Trophoblast cell (in vitro differentiated cells and primary cell): Measurements from ENCODE around the gene HAUS7.

Experiments used
- DNase-seq, 2 donors: peaks; one replicate each; pipeline ENCODE4 v3.0.0-alpha.2; 2016
- H2AFZ ChIP-seq: 2 replicates; pipeline ENCODE4 v1.6.1; 2013; ENCODE audit warnings: low read length, moderate library complexity, mild to moderate bottlenecking; ENCODE audit not compliant: insufficient read depth, poor library complexity
- H2AK5ac ChIP-seq: 2 replicates; pipeline ENCODE4 v1.6.1; 2013; ENCODE audit warnings: mild to moderate bottlenecking, low read length
- H2BK120ac ChIP-seq: 2 replicates; pipeline ENCODE4 v1.6.1; 2013; ENCODE audit warnings: low read length, mild to moderate bottlenecking, moderate library complexity; ENCODE audit not compliant: insufficient read depth, poor library complexity
- H2BK12ac ChIP-seq: 2 replicates; pipeline ENCODE4 v1.6.1; 2013; ENCODE audit warnings: mild to moderate bottlenecking, low read length, moderate library complexity
- H2BK5ac ChIP-seq: 2 replicates; pipeline ENCODE4 v1.6.1; 2013; ENCODE audit warnings: low read length, low read depth, moderate library complexity, mild to moderate bottlenecking; ENCODE audit not compliant: poor library complexity
- H3K14ac ChIP-seq: 2 replicates; pipeline ENCODE4 v1.6.1; 2013; ENCODE audit warnings: mild to moderate bottlenecking, low read length
- H3K18ac ChIP-seq: 2 replicates; pipeline ENCODE4 v1.6.1; 2013; ENCODE audit warnings: mild to moderate bottlenecking, low read length
- H3K23ac ChIP-seq: 2 replicates; pipeline ENCODE4 v1.6.1; 2013; ENCODE audit warnings: low read length
- H3K27ac ChIP-seq: 2 replicates; pipeline ENCODE4 v1.5.1; 2013; ENCODE audit warnings: low read depth, mild to moderate bottlenecking, inconsistent platforms, low read length, moderate library complexity
- H3K27me3 ChIP-seq: 2 replicates; pipeline ENCODE4 v1.6.1; 2013; ENCODE audit warnings: inconsistent platforms, mild to moderate bottlenecking, low read length, moderate library complexity; ENCODE audit not compliant: insufficient read depth
- H3K36me3 ChIP-seq, 2 experiments: 1 replicate in 1 of 2; 2 replicates in 1 of 2; pipeline ENCODE4 v1.6.1; 2013; ENCODE audit warnings: low read length in 2 of 2, mild to moderate bottlenecking in 2 of 2, moderate library complexity in 1 of 2; ENCODE audit not compliant: insufficient read depth in 2 of 2, control insufficient read depth in 1 of 2
- H3K4ac ChIP-seq: 2 replicates; pipeline ENCODE4 v1.6.1; 2013; ENCODE audit warnings: low read depth, mild to moderate bottlenecking, low read length, moderate library complexity
- H3K4me1 ChIP-seq, 2 experiments: 1 replicate in 1 of 2; 2 replicates in 1 of 2; pipeline ENCODE4 v1.6.1; 2013; ENCODE audit warnings: low read length in 2 of 2, mild to moderate bottlenecking in 2 of 2, moderate library complexity in 1 of 2; ENCODE audit not compliant: insufficient read depth in 2 of 2, control insufficient read depth in 1 of 2
- H3K4me2 ChIP-seq: 2 replicates; pipeline ENCODE4 v1.6.1; 2013; ENCODE audit warnings: inconsistent platforms, mild to moderate bottlenecking, low read length, moderate library complexity
- H3K4me3 ChIP-seq: 2 replicates; pipeline ENCODE4 v1.5.1; 2013; ENCODE audit warnings: mild to moderate bottlenecking, low read depth, low read length, inconsistent platforms
- H3K79me1 ChIP-seq: one replicate; pipeline ENCODE4 v1.6.1; 2013; ENCODE audit warnings: low read length
- H3K79me2 ChIP-seq: 2 replicates; pipeline ENCODE4 v1.6.1; 2013; ENCODE audit warnings: low read length, mild to moderate bottlenecking; ENCODE audit not compliant: control insufficient read depth, insufficient read depth, poor library complexity
- H3K9ac ChIP-seq: 2 replicates; pipeline ENCODE4 v1.6.1; 2013; ENCODE audit warnings: mild to moderate bottlenecking, low read length
- H3K9me3 ChIP-seq: 2 replicates; pipeline ENCODE4 v1.6.1; 2013; ENCODE audit warnings: low read depth, mild to moderate bottlenecking, control low read depth, inconsistent platforms, low read length; ENCODE audit not compliant: insufficient read depth
- H4K12ac ChIP-seq: 2 replicates; pipeline ENCODE4 v1.6.1; 2013; ENCODE audit warnings: low read depth, mild to moderate bottlenecking, low read length, moderate library complexity
- H4K8ac ChIP-seq: 2 replicates; pipeline ENCODE4 v1.6.1; 2013; ENCODE audit warnings: low read depth, mild to moderate bottlenecking, low read length, moderate library complexity
- H4K91ac ChIP-seq: one replicate; pipeline ENCODE4 v1.6.1; 2013; ENCODE audit warnings: low read depth, mild to moderate bottlenecking, low read length, moderate library complexity
- WGBS: extraction: QIAGEN DNeasy Blood & Tissue Kit; methylation state at CpG from one replicate; pipeline ENCODE4 v1.1.7; 2013; ENCODE audit warnings: missing lambda C conversion rate; ENCODE audit not compliant: insufficient read length, insufficient coverage; ENCODE audit errors: extremely low coverage; 5-methylcytosine and 5-hydroxymethylcytosine counted together

The HAUS7 gene

DNA sequence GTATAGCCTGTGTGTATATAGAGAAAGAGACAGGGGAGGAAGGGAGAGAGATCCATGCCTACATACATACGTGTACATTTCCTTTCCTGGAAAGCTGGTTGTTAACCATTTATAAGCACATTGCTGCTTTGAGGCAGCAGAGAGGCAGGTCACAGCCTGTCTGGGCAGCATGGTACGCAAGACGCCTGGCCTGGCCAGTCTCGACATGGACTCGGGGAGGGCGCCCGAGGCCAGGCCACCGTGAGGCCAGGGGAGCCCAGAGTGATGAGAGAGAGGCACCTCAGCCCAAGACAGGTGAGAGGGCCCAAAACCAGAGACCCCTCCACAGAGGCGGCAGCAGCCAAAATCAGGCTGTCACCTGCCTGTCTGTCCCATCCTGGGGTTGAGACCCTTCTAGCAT lies 28.4 kb downstream of the HAUS7 start:
- no peak overlapping the region for H3K4me2 ChIP-seq
- H4K91ac ChIP-seq = no peak overlapping the region
- H3K36me3 ChIP-seq = no peaks in the 10 kb centered on the region
- no peak overlapping the region for H2BK12ac ChIP-seq
- H3K4ac ChIP-seq = no peak overlapping the region
- no peak overlapping the region for H4K12ac ChIP-seq
- H3K4me3 ChIP-seq = no peak overlapping the region
- H2BK5ac ChIP-seq = no peak overlapping the region
- no peaks in the 10 kb centered on the region for H3K79me2 ChIP-seq
- no peak overlapping the region for H3K27ac ChIP-seq
- DNase-seq = no peak
- H2AK5ac ChIP-seq = no peak overlapping the region
- H3K14ac ChIP-seq = no peak overlapping the region
- H3K23ac ChIP-seq = no peak overlapping the region
- H4K8ac ChIP-seq = no peak overlapping the region
- H2AFZ ChIP-seq = no peak overlapping the region
- H3K79me1 ChIP-seq = no peaks in the 10 kb centered on the region
- H3K9ac ChIP-seq = no peak overlapping the region
- no peak overlapping the region for H2BK120ac ChIP-seq
- H3K27me3 ChIP-seq = no peaks in the 10 kb centered on the region
- no CpG with 5 or more reads among the region's 9 CpGs for WGBS
- no peaks in the 10 kb centered on the region for H3K9me3 ChIP-seq
- H3K18ac ChIP-seq = no peak overlapping the region
- H3K4me1 ChIP-seq = no peaks in the 10 kb centered on the region

DNA sequence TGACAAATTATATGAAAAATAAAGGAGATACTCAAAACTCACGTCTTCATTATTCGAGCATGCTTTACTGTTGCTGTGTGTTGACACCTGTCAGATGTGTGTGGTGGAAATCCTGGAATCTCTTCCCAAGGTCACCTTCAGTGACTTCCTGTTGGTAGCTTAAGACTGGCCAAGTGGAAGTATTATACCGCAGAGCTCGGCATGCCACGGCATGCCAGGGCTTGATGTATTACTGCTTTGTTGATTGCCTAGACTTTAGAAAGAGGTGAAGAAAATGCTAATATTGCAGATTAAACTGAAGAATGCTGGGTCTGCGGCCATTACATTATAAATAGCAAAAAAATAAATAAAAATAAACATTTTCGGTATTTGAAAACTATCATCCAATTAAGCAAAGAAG lies 29.1 kb downstream of the HAUS7 start:
- Histone ChIP-seq H3K79me1 (no peaks in the 10 kb centered on the region), H2AK5ac (no peak overlapping the region), H3K9ac (no peak overlapping the region), H3K4me3 (no peak overlapping the region), H3K18ac (no peak overlapping the region), H2BK120ac (no peak overlapping the region), H3K14ac (no peak overlapping the region), H3K79me2 (no peaks in the 10 kb centered on the region), H2AFZ (no peak overlapping the region), H3K4me1 (no peaks in the 10 kb centered on the region), H3K4me2 (no peak overlapping the region), H4K12ac (no peak overlapping the region), H3K4ac (no peak overlapping the region), H4K91ac (no peak overlapping the region), H2BK5ac (no peak overlapping the region), H3K23ac (no peak overlapping the region), H3K36me3 (no peaks in the 10 kb centered on the region), H3K9me3 (no peaks in the 10 kb centered on the region), H2BK12ac (no peak overlapping the region), H3K27ac (no peak overlapping the region), H3K27me3 (no peaks in the 10 kb centered on the region), H4K8ac (no peak overlapping the region)
- no peak for DNase-seq
- WGBS = no CpG with 5 or more reads among the region's 7 CpGs

GRCh38 chrX:153440556-153441135 lies 29.7 kb downstream of the HAUS7 start:
- DNase-seq = no peak
- Histone ChIP-seq H3K79me2 (no peaks in the 10 kb centered on the region), H3K18ac (no peak overlapping the region), H3K4ac (no peak overlapping the region), H3K9ac (no peak overlapping the region), H3K23ac (no peak overlapping the region), H4K91ac (no peak overlapping the region), H3K14ac (no peak overlapping the region), H3K36me3 (no peaks in the 10 kb centered on the region), H2BK12ac (no peak overlapping the region), H3K4me3 (no peak overlapping the region), H3K9me3 (no peaks in the 10 kb centered on the region), H3K27ac (no peak overlapping the region), H4K12ac (no peak overlapping the region), H3K79me1 (no peaks in the 10 kb centered on the region), H2AK5ac (no peak overlapping the region), H2BK120ac (no peak overlapping the region), H2AFZ (no peak overlapping the region), H3K4me2 (no peak overlapping the region), H3K4me1 (no peaks in the 10 kb centered on the region), H2BK5ac (no peak overlapping the region), H3K27me3 (no peaks in the 10 kb centered on the region), H4K8ac (no peak overlapping the region)
- WGBS = no CpG with 5 or more reads among the region's 13 CpGs

DNA sequence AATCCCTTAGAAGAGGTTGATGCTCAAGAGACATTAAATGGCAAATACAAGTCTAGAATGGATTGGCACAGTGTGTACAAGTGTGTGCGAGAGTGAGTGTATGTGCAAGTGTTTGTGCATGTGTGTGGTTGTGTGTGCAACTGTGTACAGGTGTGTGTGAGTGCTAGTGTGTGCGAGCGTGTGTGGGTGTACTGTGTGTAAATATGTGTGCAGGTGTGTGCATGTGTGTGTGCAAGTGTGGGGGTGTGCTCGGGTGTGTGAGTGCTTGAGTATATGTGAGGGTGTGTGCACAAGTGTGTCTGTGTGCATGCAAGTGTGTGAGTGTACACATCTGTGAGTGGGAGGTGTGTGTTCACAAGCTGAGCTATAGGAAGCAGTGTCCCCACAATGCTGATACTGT lies 30.4 kb downstream of the HAUS7 start:
- Histone ChIP-seq H3K4me2 (no peak overlapping the region), H3K36me3 (no peaks in the 10 kb centered on the region), H2AK5ac (no peak overlapping the region), H3K14ac (no peak overlapping the region), H2AFZ (no peak overlapping the region), H3K79me1 (no peaks in the 10 kb centered on the region), H3K4ac (no peak overlapping the region), H2BK12ac (no peak overlapping the region), H4K12ac (no peak overlapping the region), H3K9ac (no peak overlapping the region), H4K91ac (no peak overlapping the region), H3K18ac (no peak overlapping the region), H3K27me3 (no peaks in the 10 kb centered on the region), H3K27ac (no peak overlapping the region), H3K79me2 (no peaks in the 10 kb centered on the region), H3K9me3 (no peaks in the 10 kb centered on the region), H3K4me3 (no peak overlapping the region), H3K4me1 (no peaks in the 10 kb centered on the region), H4K8ac (no peak overlapping the region), H2BK5ac (no peak overlapping the region), H3K23ac (no peak overlapping the region), H2BK120ac (no peak overlapping the region)
- WGBS = no CpG with 5 or more reads among the region's 4 CpGs
- no peak for DNase-seq
